Inferior parietal cortex (tissue), 1 donor: ENCODE data around the gene CYYR1.
"Not testable (repeated sequence)": the region's sequence is repeated elsewhere in the genome, so short reads cannot be mapped to it uniquely, and the experiment has no call there.

Experiments used
- DNase-seq: peaks from one replicate; pipeline ENCODE4 v3.0.0-alpha.2; 2016; ENCODE audit errors: extremely low spot score

CYYR1 gene

GRCh38 chr21:26489781-26490180, 83.3 kb downstream of the CYYR1 start:
- DNase-seq, result no peak

- DNase-seq, result no peak
These were observed 85.1 kb downstream of the CYYR1 start for GRCh38 chr21:26487981-26488480.

- DNase-seq, result no peak
These were observed 99.6 kb downstream of the CYYR1 start for GRCh38 chr21:26473471-26473870.

DNA sequence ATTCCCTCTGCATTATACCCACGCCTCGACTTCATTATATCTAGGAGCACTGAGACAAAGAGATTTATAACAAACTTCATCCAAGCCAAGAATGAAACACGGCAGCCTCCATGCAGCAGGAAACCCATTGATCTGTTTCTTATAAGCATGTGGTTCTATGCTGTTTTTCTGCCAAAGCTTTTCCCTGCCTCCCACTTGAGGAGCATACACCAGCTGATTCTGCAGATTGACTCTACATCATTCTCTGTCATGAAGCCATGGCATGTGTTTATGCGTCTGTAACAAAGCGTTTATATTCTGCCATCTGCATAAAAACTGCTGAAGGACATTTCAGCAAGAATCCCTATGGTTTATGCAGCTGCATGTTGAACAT, 102.0 kb downstream of the CYYR1 start:
- peak; percentile 25 for DNase-seq

DNA sequence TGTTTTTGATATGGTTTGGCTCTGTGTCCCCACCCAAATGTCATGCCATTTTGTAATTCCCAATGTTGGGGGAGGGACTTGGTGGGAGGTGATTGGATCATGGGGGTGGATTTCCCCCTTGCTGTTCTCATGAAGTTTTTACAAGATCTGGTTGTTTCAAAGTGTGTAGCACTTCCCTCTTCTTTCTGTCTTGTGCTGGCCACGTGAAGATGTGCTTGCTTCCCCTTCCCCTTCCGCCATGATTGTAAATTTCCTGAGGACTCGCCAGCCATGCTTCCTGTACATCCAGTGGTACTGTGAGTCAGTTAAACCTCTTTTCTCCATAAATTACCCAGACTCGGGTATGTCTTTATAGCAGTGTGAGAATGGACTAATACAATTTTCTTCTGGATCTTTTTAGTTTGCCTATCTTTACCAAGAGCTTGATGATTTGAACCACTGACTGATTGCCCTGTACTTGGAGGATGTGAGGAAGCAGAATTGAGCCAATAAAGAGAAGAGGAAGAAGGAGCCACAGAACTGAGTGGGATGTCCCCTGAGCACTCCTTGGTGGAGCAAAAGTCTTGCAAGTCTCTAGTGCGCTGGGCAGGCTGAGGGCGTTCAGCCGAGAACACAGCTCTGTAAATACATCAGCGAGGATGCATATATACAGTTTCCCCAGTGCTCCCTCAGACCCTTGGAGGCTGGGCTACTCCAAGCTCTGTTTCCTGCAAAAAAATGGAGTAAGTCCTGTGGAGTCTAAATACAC, 102.6 kb downstream of the CYYR1 start:
- DNase-seq, result no peak

DNA sequence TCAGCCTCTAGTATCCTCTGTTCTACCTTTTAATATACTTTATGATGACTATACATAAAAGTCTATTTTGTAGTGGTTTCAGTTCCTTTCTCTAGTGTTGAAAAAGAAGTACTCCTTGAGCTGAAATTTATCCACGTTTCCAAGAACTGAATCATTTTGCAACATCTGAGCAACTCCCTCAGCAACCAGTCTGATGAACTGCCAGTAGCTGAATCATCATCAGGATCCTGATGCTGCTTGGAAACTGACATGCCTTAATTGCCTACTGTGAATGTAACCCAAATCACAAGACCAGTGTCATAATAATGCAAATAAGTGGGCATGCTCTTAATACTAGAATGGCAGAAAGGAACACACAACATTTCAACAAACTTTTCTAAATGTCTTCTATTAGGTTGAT, 103.3 kb downstream of the CYYR1 start:
- DNase-seq, result peak; percentile 55

DNA sequence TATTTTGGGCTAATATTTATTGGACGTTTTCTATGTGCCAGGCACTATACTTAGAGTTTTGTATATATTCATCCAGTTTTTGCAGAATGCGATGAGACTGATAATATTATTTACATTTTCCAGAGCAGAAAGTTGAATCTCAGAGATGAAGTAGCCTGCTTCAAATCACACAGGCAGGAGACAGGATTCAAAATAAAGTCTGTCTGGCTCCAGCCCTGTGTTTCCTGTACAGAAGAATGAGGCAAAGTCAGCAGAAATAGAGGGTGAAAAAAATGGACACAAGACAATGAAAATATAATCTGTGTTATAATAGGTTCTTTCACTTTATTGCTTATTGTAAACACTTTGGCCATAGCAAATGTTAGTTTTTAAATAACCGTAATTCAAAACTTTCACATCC, 107.2 kb downstream of the CYYR1 start:
- no peak for DNase-seq

DNA sequence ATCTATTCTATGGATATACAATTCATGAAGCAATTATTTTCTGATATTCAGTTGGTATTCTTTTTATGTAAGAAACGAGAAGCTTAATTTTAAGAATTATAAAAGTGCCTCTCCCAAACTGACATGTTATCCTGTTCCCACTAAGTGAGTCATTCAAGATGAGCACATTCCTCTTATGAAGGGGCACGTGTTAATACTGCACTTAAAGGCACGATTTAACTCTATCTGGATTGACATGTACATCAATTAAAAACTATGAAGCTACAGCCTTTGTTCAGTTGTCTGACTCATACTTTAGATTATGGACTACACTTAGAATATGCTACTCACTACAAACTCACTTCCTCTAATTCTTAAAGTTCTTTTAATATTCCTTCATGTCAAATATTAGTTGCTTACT, 111.6 kb downstream of the CYYR1 start:
- DNase-seq, result no peak

GRCh38 chr21:26460621-26461020, 112.5 kb downstream of the CYYR1 start:
- no peak for DNase-seq

DNA sequence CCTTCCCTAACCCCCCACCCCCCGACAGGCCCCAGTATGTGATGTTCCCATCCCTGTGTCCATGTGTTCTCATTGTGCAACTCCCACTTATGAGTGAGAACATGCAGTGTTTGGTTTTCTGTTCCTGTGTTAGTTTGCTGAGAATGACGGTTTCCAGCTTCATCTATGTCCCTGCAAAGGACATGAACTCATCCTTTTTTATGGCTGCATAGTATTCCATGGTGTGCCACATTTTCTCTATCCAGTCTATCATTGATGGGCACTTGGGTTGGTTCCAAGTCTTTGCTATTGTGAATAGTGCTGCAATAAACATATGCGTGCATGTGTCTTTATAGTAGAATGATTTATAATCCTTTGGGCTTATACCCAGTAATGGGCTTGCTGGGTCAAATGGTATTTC, 114.2 kb downstream of the CYYR1 start:
- DNase-seq, result not testable (repeated sequence)

DNA sequence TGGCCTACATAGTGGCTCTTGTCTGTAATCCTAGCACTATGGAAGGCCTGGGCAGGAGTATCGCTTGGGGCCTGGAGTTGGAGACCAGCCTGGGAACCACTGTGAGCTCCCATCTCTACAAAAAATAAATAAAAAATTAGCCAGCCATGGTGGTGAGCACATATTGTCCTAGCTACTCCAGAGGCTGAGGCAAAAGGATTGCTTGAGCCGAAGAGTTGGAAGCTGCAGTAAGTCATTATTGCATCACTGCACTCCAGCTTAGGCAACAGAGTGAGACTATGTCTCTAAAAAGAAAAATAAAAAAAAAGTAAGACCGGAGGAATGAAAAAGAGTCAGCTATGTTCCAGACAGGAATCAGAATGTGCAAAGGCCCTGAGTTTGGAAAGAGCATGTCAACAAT, 115.3 kb downstream of the CYYR1 start:
- no peak for DNase-seq

DNA sequence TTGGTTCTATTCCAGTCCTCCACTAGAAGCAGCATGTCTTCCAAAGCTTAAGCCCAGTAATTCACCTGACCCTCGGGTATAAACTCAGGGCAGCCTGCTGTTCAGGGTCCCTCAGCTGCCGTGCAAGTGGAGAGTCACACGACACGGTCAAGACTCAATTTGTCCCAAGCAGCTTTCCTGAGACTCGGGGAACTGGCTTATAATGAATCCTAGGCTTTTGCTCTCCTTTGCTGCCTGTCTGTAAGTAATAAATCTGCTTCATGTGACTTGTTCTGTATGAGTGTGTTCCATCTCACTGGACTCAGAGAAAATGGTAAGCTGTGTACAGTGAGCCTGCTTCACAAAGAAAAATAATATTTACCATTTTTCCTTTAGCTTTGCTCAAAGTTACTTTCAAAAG, 119.8 kb downstream of the CYYR1 start:
- no peak for DNase-seq

DNA sequence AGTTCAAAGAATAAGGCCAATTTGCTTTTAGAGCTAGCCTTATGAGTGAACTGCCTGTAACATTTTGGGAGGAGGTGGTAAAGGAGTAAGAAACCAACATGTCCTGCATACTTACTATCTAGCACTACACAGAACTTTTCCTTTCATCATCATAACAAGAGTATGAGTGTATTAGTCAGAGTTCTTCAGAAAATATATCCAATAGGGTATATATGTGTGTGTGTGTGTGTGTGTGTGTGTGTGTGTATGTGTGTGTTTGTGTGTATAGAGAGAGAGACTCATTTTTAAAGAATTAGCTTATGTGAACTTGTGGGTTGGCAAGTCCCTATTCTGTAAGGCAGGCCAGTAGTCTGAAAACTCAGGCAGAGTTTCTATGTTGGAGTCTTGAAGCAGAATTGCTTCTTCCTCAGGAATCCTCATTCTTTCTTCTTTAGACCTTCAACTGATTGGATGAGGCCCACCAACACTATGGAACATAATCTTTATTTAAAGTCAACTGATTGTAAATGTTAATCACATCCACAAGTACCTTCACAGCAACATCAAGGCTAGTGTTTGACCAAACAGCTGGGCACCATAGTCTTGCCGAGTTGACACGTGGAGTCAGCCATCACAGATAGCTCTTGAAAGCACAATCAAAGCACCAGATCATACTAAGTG, 121.9 kb downstream of the CYYR1 start:
- DNase-seq, result no peak

DNA sequence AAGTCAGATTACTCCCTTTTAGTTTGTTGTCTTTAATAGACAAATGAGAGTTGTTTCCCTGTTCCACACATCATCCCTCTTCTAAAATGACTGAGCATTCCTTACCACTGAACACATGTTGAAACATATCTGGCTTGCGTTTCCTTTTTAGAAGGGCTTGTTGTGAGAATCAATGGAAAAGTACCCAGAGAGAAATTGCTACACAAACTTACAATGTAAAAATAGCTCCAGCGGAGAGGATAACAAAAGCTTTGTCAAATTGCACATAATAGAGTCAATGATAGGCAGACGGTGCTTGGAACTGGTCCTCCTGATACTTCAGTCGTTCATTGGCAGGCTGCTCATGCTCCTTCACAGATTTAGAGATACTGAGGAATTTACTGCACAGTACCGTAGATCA, 123.9 kb downstream of the CYYR1 start:
- DNase-seq, result peak; percentile 44

DNA sequence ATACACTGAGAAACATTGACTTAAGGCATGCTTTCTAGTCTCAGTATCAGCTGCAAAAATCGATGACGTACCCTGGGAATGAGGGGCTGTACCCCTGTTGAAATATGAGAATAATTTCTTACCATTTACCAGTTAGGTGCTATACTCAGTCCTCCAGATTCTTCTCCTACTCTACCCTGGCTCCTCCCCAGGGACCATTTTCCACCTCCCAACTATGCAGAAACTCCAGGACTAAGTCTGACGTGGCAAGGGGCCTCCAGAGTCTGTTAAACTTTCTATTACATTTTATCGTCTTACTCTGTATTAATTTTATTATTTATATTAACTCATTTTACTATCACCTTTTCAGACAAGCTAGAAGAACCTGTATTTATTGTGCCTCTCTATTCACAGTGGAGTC, 124.3 kb downstream of the CYYR1 start:
- no peak for DNase-seq

GRCh38 chr21:26447932-26448475, 125.1 kb downstream of the CYYR1 start:
- no peak for DNase-seq

- DNase-seq, result peak; percentile 9
These were observed 127.6 kb downstream of the CYYR1 start for GRCh38 chr21:26445440-26445839.

- DNase-seq, result no peak
These were observed 128.4 kb downstream of the CYYR1 start for GRCh38 chr21:26444646-26445045.

DNA sequence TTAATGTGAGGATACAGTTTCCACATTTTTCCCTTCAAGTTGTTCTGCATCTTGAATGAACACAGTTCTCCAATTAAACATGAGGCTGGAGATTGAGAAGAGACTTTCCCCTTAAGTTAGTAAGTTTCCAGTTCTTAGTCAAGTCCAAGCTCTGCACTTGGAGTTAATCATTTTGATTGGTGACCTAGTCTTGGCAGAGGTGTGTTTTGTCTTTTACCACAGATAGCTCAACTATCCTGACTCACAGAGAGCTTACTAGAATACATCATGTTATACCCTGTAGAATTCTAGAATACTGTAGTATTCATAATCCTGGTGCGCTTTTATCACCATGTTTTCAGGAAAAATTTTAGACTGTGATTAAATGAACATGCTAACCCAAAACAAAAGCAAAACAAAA, 129.2 kb downstream of the CYYR1 start:
- DNase-seq, result no peak

GRCh38 chr21:26443291-26443690, 129.8 kb downstream of the CYYR1 start:
- DNase-seq, result no peak

- DNase-seq, result no peak
These were observed 131.9 kb downstream of the CYYR1 start for GRCh38 chr21:26441149-26441548.

- DNase-seq, result no peak
These were observed 134.1 kb downstream of the CYYR1 start for GRCh38 chr21:26438976-26439375.

DNA sequence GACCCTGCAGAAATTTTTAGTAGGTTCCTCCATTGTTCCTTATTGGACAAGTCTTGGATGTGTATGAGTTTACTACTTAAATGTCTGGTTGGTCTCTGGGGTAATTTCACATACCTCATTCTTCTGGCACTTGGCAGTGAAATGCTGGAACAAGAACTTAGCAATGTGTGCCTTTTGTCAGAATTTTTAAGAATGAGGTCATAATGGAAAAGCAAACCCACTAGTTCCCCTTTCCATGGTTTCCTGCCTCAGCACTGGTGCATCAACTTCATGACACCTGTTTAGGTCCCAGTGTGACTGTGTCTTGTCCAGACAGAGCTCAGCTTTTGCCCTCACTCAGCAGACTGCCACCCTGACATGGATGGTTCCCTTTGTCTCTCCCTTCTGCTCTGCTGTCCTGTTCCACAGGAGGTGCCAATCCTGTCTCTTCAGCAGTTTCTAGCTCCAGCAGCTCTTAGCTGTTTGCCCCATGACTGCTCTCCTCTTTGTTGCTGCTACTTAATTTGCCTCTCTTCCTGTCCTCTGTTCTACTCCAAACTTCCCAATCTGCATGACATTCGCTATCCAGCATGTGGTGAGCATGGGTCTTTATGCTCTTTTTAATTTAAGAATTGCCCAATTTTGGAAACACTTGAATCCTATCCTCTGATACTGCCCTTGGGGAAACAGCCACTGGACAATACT, 135.6 kb downstream of the CYYR1 start:
- DNase-seq, result no peak
